ENCODE results near the gene UBR3.
"Not testable (repeated sequence)": the region's sequence is repeated elsewhere in the genome, so short reads cannot be mapped to it uniquely, and the experiment has no call there.

Gene UBR3

GRCh38 chr2:170106102-170106840 is 279.0 kb downstream of the UBR3 start:
- DNase-seq (ENCODE audit: low spot score), result no peak

DNA sequence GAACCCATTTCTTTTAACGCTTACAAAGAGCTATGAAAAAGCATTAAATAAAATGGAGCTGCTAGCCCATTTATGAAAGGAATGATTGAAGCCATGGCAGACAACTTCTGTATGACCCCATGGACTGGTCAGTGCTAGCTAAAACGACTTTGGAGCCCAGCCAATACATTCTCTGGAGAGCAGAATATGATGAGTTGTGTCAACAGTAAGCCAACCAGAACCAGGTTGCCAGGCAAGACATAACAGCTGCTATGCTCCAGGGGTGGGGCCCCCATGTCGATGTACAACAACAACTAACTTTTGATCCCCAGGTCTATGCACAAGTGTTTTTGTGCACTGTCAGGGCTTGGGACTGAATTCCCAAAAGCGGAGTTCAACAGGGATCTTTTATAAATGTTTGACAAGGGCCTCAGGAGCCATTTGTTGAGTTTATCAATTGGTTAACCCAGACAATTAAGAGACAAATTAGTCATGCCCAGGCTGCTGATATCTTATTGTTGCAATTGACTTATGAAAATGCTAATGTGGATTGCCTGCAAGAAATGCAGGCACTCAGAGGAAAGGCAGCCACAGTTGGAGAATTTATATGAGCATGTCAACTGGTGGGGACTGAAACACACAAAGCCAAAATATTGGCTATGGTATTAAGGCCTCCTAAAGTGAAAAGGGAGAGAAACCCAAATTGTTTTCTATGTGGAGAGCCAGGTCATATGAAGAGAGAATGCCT is 286.1 kb downstream of the UBR3 start:
- no peak for DNase-seq (ENCODE audit: low spot score)

- DNase-seq (ENCODE audit: low spot score), result no peak
Observed at GRCh38 chr2:170115501-170116229, 288.4 kb downstream of the UBR3 start.

DNA sequence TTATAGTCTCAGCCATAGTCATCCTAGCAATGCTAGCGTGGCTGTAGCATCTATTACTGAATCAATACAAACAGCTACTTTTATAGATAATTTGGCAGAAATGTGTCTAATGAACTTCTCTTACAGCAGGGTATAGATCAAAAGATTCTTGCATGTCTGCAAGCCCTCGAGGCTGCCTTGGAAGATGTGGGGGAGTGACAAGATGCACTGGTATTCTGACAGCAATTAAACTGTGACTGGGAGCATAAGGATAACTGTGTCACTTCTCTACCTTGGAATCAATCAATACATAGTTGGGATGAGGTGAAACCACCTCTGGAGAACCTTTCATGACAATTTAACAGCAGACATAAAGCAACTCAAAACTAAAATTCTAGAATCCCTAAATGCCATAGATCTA is 291.4 kb downstream of the UBR3 start:
- DNase-seq (ENCODE audit: low spot score), result no peak

GRCh38 chr2:170119326-170119725 is 292.1 kb downstream of the UBR3 start:
- not testable (repeated sequence) for DNase-seq (ENCODE audit: low spot score)

DNA sequence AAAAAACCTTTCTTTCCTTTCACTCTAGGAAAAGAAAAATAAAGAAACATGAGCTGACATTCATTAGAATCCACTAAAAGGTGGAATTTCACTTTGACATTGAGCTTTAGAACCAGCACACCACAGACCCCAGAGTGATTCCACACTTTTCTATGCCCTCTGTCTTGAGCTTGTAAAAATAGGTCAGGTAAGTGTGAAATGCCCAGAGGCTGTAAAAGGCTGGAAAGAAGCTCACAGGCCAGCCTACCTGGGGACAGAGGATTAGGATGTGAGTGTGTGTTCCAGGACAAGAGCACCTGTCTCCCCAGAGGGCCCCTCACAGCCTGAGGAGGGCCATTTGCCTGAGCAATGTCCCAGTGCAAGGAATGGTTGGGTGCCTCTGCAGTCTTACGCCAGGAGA is 294.4 kb downstream of the UBR3 start:
- no peak for DNase-seq (ENCODE audit: low spot score)

- no peak for DNase-seq (ENCODE audit: low spot score)
Observed at GRCh38 chr2:170122883-170123547, 295.8 kb downstream of the UBR3 start.

DNA sequence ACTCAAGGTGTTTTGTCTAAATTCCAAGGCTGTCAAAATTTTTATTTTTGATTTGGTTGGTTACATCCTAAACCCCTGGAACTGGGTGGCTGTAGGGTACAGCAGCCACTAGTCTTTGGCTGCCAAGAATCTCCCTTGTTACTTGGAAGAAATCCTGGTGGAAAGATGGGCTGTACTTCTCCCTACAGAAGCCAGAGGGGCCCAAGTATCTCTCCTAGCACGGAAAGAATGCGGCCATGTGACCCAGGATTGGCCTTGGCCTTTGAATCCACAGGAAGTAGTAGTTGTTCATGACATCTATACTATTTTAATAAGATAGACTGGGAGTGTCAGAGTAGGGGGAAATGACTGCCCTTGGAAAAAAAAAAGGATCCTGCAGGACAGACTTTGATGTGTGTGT is 296.3 kb downstream of the UBR3 start:
- DNase-seq (ENCODE audit: low spot score), result no peak

GRCh38 chr2:170126138-170126728 is 299.0 kb downstream of the UBR3 start:
- DNase-seq (ENCODE audit: low spot score), result not testable (repeated sequence)

Data from ecto neural progenitor cell (in vitro differentiated cells).